PC-3 (cell line): ENCODE measurements around the gene TEX54. TPM values are rescaled to one million over a fixed set of nuclear protein-coding genes. Genes with fewer than 3 reads are reported as not detected.
A peak's percentile ranks its signal among the peaks of the same experiment; 100 is the strongest.

Source experiments
- ATAC-seq: fragments of 200-7000 bp; cut with Tn5 transposase; 2 replicates; pipeline ENCODE4 v1.9.1; 2020; ENCODE audit warnings: mild to moderate bottlenecking, moderate library complexity
- BruUV-seq: library from RNA; stranded (reverse); fragments of 400-500 nt; replicated peaks from 2 replicates; lab custom pipeline; 2021; lab: Mats Ljungman, UMichigan
- CTCF ChIA-PET: fragments of 300-600 bp; sonication (Branson Sonifier 250); formaldehyde crosslinking; loops from one replicate; lab custom pipeline; 2022; ENCODE audit warnings: antibody characterized with exemption; lab: Charles Lee
- POLR2A ChIA-PET: fragments of 300-600 bp; sonication (Branson Sonifier 250); formaldehyde crosslinking; loops from one replicate; lab custom pipeline; 2022; ENCODE audit warnings: antibody characterized with exemption; ENCODE audit not compliant: unreplicated experiment; lab: Charles Lee
- DNase-seq: peaks from one replicate; pipeline ENCODE4 v3.0.0-alpha.2; 2015
- H2AFZ ChIP-seq: fragments of 300-600 bp; sonication (generic); 2 replicates; pipeline ENCODE4 v1.6.0; 2016; ENCODE audit warnings: antibody characterized with exemption, low read length
- H3F3A ChIP-seq: fragments of 300-600 bp; sonication (generic); one replicate; pipeline ENCODE4 v1.6.0; 2017; ENCODE audit warnings: antibody characterized with exemption, low read length, control low read depth, mild to moderate bottlenecking; ENCODE audit not compliant: unreplicated experiment
- H3K27ac ChIP-seq: fragments of 300-600 bp; sonication (generic); 2 replicates; pipeline ENCODE4 v1.5.1; 2016; ENCODE audit warnings: mild to moderate bottlenecking, low read length
- H3K27me3 ChIP-seq: fragments of 300-600 bp; sonication (generic); 2 replicates; pipeline ENCODE4 v1.6.1; 2016; ENCODE audit warnings: low read length, mixed read lengths
- H3K36me3 ChIP-seq: fragments of 300-600 bp; sonication (generic); 2 replicates; pipeline ENCODE4 v1.6.1; 2016; ENCODE audit warnings: low read depth, mixed run types, low read length, mixed read lengths
- H3K4me1 ChIP-seq: fragments of 300-600 bp; sonication (generic); 2 replicates; pipeline ENCODE4 v1.5.1; 2016; ENCODE audit warnings: low read length; ENCODE audit not compliant: insufficient read depth
- H3K4me2 ChIP-seq: fragments of 300-600 bp; sonication (generic); 2 replicates; pipeline ENCODE4 v1.6.0; 2016; ENCODE audit warnings: low read length
- H3K4me3 ChIP-seq: fragments of 300-600 bp; sonication (generic); 2 replicates; pipeline ENCODE4 v1.5.1; 2016; ENCODE audit warnings: mild to moderate bottlenecking, low read length, mixed read lengths
- H3K79me2 ChIP-seq: fragments of 300-600 bp; sonication (generic); 2 replicates; pipeline ENCODE4 v1.6.1; 2017; ENCODE audit warnings: low read length, mixed read lengths
- H3K9ac ChIP-seq: fragments of 300-600 bp; sonication (generic); 2 replicates; pipeline ENCODE4 v1.6.0; 2016; ENCODE audit warnings: mild to moderate bottlenecking, low read length
- H3K9me2 ChIP-seq: fragments of 300-600 bp; sonication (generic); replicated peaks from 2 replicates; pipeline ENCODE4 v1.6.1; 2016; ENCODE audit warnings: mixed run types, low read length, mixed read lengths
- H3K9me3 ChIP-seq: fragments of 300-600 bp; sonication (generic); 2 replicates; pipeline ENCODE4 v1.6.1; 2016; ENCODE audit warnings: low read length, mixed read lengths
- H4K20me1 ChIP-seq: fragments of 300-600 bp; sonication (generic); 2 replicates; pipeline ENCODE4 v1.6.1; 2016; ENCODE audit warnings: low read length, mixed read lengths
- CTCF ChIP-seq: fragments of 300-600 bp; sonication (generic); conservative IDR thresholded peaks from 2 replicates; pipeline ENCODE4 v1.5.1; 2017; ENCODE audit warnings: antibody characterized with exemption, low read depth, mild to moderate bottlenecking, low read length
- EZH2 ChIP-seq: fragments of 300-600 bp; sonication (generic); IDR thresholded peaks from one replicate; pipeline ENCODE4 v1.6.1; 2017; ENCODE audit warnings: antibody characterized with exemption, mild to moderate bottlenecking, low read length; ENCODE audit not compliant: unreplicated experiment
- EZH2phosphoT487 ChIP-seq: fragments of 300-600 bp; sonication (generic); IDR thresholded peaks from 2 replicates; pipeline ENCODE4 v1.6.1; 2018; ENCODE audit warnings: mild to moderate bottlenecking, antibody characterized with exemption, low read length, borderline replicate concordance
- intact Hi-C: fragments of 100-400 bp; cut with micrococcal nuclease; formaldehyde crosslinking; loops from 2 replicates; pipeline ENCODE4 v1.9.0; 2023
- total RNA-seq: library from RNA; depleted of rRNA; stranded (reverse); fragments of >200 nt; gene quantifications from 2 replicates; pipeline ENCODE4 v1.2.3, GENCODE V29; 2014

TEX54 gene
- total RNA-seq, 1 experiment from 2014 or later = not detected

- DNase-seq (peak; percentile 68), ATAC-seq (no peak)
- Histone ChIP-seq H3K4me3 (peak overlapping the region; percentile 93), H4K20me1 (peaks cover 30% of the 10 kb centered on the region), H3K27ac (peak overlapping the region; percentile 9), H3F3A (peaks cover 30% of the 10 kb centered on the region), H3K9me2 (no peaks in the 10 kb centered on the region), H3K27me3 (no peaks in the 10 kb centered on the region), H3K4me2 (peak overlapping the region; percentile 95), H2AFZ (no peak overlapping the region), H3K36me3 (peaks cover 30% of the 10 kb centered on the region), H3K9me3 (no peaks in the 10 kb centered on the region), H3K4me1 (peaks cover 30% of the 10 kb centered on the region), H3K9ac (peak overlapping the region; percentile 97), H3K79me2 (peaks cover 92% of the 10 kb centered on the region)
- CTCF ChIA-PET = interaction anchor here (0.6 to 1.3 kb wide), 3 partner anchors 71 to 1161 kb away, joined by 3 to 10 read pairs (median 5); partner anchors contain the start of gene LBHD1
- intact Hi-C loops = loop anchor here (2.0 kb wide), 1 partner anchor 23 kb away; the partner anchor contains the start of gene SLC3A2
- BruUV-seq = no TSS peak
- TF ChIP-seq EZH2 = no peak
- no peak for TF ChIP-seq EZH2phosphoT487
- TF ChIP-seq CTCF = no peak
- POLR2A ChIA-PET = interaction anchor here (0.6 to 1.6 kb wide), 4 partner anchors 16 to 130 kb away, joined by 3 to 25 read pairs (median 14); partner anchors contain the start of genes HNRNPUL2 and TAF6L
These were observed 24.9 kb upstream of the TEX54 start for GRCh38 chr11:62857541-62857982.

GRCh38 chr11:62856333-62856895 is 23.8 kb upstream of the TEX54 start:
- ChIA-PET CTCF (interaction anchor here (1.0 to 1.8 kb wide), 2 partner anchors 23 to 25 kb away, joined by 3 to 8 read pairs; partner anchors contain the start of gene SLC3A2), POLR2A (interaction anchor here (0.6 to 2.2 kb wide), 5 partner anchors 9 to 1461 kb away, joined by 3 to 23 read pairs (median 7); partner anchors contain the start of genes PRDX5 and ZBTB3)
- H3K9me3 ChIP-seq = no peaks in the 10 kb centered on the region
- H3K27me3 ChIP-seq = no peaks in the 10 kb centered on the region
- no peaks in the 10 kb centered on the region for H3K9me2 ChIP-seq
- peaks cover 41% of the 10 kb centered on the region for H3F3A ChIP-seq
- H3K9ac ChIP-seq = peak overlapping the region; percentile 97
- peaks cover 31% of the 10 kb centered on the region for H3K4me1 ChIP-seq
- TF ChIP-seq EZH2 = no peak
- no peak for TF ChIP-seq CTCF
- no peak for TF ChIP-seq EZH2phosphoT487
- TSS peak; percentile 93 for BruUV-seq
- intact Hi-C loops = loop anchor here (1.0 to 2.0 kb wide), 2 partner anchors 15 to 24 kb away; partner anchors contain the start of gene SLC3A2
- peak overlapping the region; percentile 78 for H3K27ac ChIP-seq
- ATAC-seq (peak; percentile 2), DNase-seq (peak; percentile 18)
- peak overlapping the region; percentile 95 for H3K4me2 ChIP-seq
- peaks cover 89% of the 10 kb centered on the region for H3K79me2 ChIP-seq
- H2AFZ ChIP-seq = peak overlapping the region; percentile 67
- H4K20me1 ChIP-seq = peaks cover 41% of the 10 kb centered on the region
- H3K36me3 ChIP-seq = peaks cover 41% of the 10 kb centered on the region
- H3K4me3 ChIP-seq = peak overlapping the region; percentile 93
